ENCODE results near the gene COL28A1.

The COL28A1 gene

GRCh38 chr7:7505915-7506314 is 29.8 kb downstream of the COL28A1 start:
- no peaks in the 10 kb centered on the region for H3K79me2 ChIP-seq (ENCODE audit: insufficient read depth, low read length)
- H3K4me2 ChIP-seq (ENCODE audit: low read length), result no peak overlapping the region
- H3F3A ChIP-seq (ENCODE audit: insufficient read depth, low read length), result no peaks in the 10 kb centered on the region; the same call in 1 of the 2 replicates
- H3K27me3 ChIP-seq (ENCODE audit: insufficient read depth, low read length), result no peaks in the 10 kb centered on the region; the same call in 1 of the 2 replicates
- H3K27ac ChIP-seq (ENCODE audit: low read depth, low read length, poor library complexity, severe bottlenecking), result no peak overlapping the region
- H3K9ac ChIP-seq (ENCODE audit: low read length), result no peak overlapping the region
- H3K9me3 ChIP-seq (ENCODE audit: low read length), result no peaks in the 10 kb centered on the region
- no peaks in the 10 kb centered on the region for H3K4me1 ChIP-seq (ENCODE audit: insufficient read depth, low read length, severe bottlenecking)
- no peak overlapping the region for H3K4me3 ChIP-seq (ENCODE audit: low read depth, low read length, poor library complexity, severe bottlenecking)
- no peaks in the 10 kb centered on the region for H3K36me3 ChIP-seq (ENCODE audit: insufficient read depth, low read length)
- no peak overlapping the region for H2AFZ ChIP-seq (ENCODE audit: low read length)
- no peaks in the 10 kb centered on the region for H4K20me1 ChIP-seq (ENCODE audit: insufficient read depth, low read length)
- TF ChIP-seq, protein P1, sequence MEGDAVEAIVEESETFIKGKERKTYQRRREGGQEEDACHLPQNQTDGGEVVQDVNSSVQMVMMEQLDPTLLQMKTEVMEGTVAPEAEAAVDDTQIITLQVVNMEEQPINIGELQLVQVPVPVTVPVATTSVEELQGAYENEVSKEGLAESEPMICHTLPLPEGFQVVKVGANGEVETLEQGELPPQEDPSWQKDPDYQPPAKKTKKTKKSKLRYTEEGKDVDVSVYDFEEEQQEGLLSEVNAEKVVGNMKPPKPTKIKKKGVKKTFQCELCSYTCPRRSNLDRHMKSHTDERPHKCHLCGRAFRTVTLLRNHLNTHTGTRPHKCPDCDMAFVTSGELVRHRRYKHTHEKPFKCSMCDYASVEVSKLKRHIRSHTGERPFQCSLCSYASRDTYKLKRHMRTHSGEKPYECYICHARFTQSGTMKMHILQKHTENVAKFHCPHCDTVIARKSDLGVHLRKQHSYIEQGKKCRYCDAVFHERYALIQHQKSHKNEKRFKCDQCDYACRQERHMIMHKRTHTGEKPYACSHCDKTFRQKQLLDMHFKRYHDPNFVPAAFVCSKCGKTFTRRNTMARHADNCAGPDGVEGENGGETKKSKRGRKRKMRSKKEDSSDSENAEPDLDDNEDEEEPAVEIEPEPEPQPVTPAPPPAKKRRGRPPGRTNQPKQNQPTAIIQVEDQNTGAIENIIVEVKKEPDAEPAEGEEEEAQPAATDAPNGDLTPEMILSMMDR (IDR thresholded peaks at IDR 0.05; ENCODE audit: low read length), result no peak
- TF ChIP-seq EZH2 (IDR thresholded peaks at IDR 0.05; ENCODE audit: borderline replicate concordance, low read length), result no peak
- no peaks in the 10 kb centered on the region for H3K9me2 ChIP-seq (ENCODE audit: low read depth, low read length)

- no peaks in the 10 kb centered on the region; the same call in 1 of the 2 replicates for H3K27me3 ChIP-seq (ENCODE audit: insufficient read depth, low read length)
- H3K9me2 ChIP-seq (ENCODE audit: low read depth, low read length), result no peaks in the 10 kb centered on the region
- H4K20me1 ChIP-seq (ENCODE audit: insufficient read depth, low read length), result no peaks in the 10 kb centered on the region
- no peak overlapping the region for H3K4me2 ChIP-seq (ENCODE audit: low read length)
- no peak overlapping the region for H3K4me3 ChIP-seq (ENCODE audit: low read depth, low read length, poor library complexity, severe bottlenecking)
- no peak overlapping the region for H3K27ac ChIP-seq (ENCODE audit: low read depth, low read length, poor library complexity, severe bottlenecking)
- H3K9me3 ChIP-seq (ENCODE audit: low read length), result no peaks in the 10 kb centered on the region
- no peak for TF ChIP-seq EZH2 (IDR thresholded peaks at IDR 0.05; ENCODE audit: borderline replicate concordance, low read length)
- TF ChIP-seq, protein P1 (IDR thresholded peaks at IDR 0.05; ENCODE audit: low read length), result no peak
- no peaks in the 10 kb centered on the region for H3K4me1 ChIP-seq (ENCODE audit: insufficient read depth, low read length, severe bottlenecking)
- H3K9ac ChIP-seq (ENCODE audit: low read length), result no peak overlapping the region
- H2AFZ ChIP-seq (ENCODE audit: low read length), result no peak overlapping the region
- no peaks in the 10 kb centered on the region for H3K79me2 ChIP-seq (ENCODE audit: insufficient read depth, low read length)
- H3F3A ChIP-seq (ENCODE audit: insufficient read depth, low read length), result no peaks in the 10 kb centered on the region; the same call in 1 of the 2 replicates
- no peaks in the 10 kb centered on the region for H3K36me3 ChIP-seq (ENCODE audit: insufficient read depth, low read length)
These were observed 30.6 kb downstream of the COL28A1 start for GRCh38 chr7:7504910-7505704.

DNA sequence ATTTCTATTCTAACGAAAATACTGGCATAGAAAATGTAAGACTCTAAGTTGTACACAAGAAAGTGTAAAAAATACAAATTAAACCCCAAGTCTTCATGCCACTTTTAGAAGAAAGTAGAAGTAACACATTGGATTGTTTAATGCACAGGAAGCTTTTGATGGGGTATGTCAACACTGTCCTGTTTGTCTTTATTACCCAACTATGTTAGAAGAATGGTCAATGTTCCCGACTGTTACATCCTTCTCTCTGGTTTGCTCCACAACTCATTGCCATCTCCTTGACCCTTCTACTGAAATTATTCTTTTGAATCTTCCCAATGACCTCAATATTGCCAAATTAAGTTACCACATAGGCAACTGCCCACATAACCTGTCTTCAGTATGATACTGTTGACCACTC is 35.8 kb downstream of the COL28A1 start:
- Histone ChIP-seq H3K27me3 (ENCODE audit: insufficient read depth, low read length) (no peaks in the 10 kb centered on the region; the same call in 1 of the 2 replicates), H3K9me2 (ENCODE audit: low read depth, low read length) (no peaks in the 10 kb centered on the region), H3F3A (ENCODE audit: insufficient read depth, low read length) (no peaks in the 10 kb centered on the region), H3K9me3 (ENCODE audit: low read length) (no peaks in the 10 kb centered on the region), H3K4me1 (ENCODE audit: insufficient read depth, low read length, severe bottlenecking) (no peaks in the 10 kb centered on the region), H3K4me2 (ENCODE audit: low read length) (no peak overlapping the region), H4K20me1 (ENCODE audit: insufficient read depth, low read length) (no peaks in the 10 kb centered on the region), H3K27ac (ENCODE audit: low read depth, low read length, poor library complexity, severe bottlenecking) (no peak overlapping the region), H3K79me2 (ENCODE audit: insufficient read depth, low read length) (no peaks in the 10 kb centered on the region), H3K9ac (ENCODE audit: low read length) (no peak overlapping the region), H3K4me3 (ENCODE audit: low read depth, low read length, poor library complexity, severe bottlenecking) (no peak overlapping the region), H3K36me3 (ENCODE audit: insufficient read depth, low read length) (no peaks in the 10 kb centered on the region), H2AFZ (ENCODE audit: low read length) (no peak overlapping the region)
- TF ChIP-seq, protein P1 (IDR thresholded peaks at IDR 0.05; ENCODE audit: low read length), result no peak
- no peak for TF ChIP-seq EZH2 (IDR thresholded peaks at IDR 0.05; ENCODE audit: borderline replicate concordance, low read length)

Measured in OCI-LY1 (cell line).